Stimulated activated CD8-positive, alpha-beta memory T cell treated with anti-CD3 and anti-CD28 coated beads, Interleukin-7, amount 100 ng/mL, for 4 hours (primary cell): ENCODE data around the gene PLCB2.

Source experiments
- DNase-seq, 2 donors: peaks; one replicate each; pipeline ENCODE4 v3.0.0-alpha.2; 2020; ENCODE audit warnings: low read depth in 2 of 2

PLCB2 gene

GRCh38 chr15:40285151-40285550 is 22.6 kb downstream of the PLCB2 start:
- no peak for DNase-seq

GRCh38 chr15:40283615-40284300 is 24.0 kb downstream of the PLCB2 start:
- no peak for DNase-seq

- DNase-seq, result peak in 1 of 2 donors; percentile 35
Observed at GRCh38 chr15:40282869-40283614, 24.7 kb downstream of the PLCB2 start, which contains the start of gene ANKRD63. Gene ANKRD63 (minus strand): TSS chr15:40283064. CDS start chr15:40282586, 478 bp downstream.

- DNase-seq, result peak in 1 of 2 donors; percentile 26
Observed at GRCh38 chr15:40282147-40282868, 25.4 kb downstream of the PLCB2 start.

GRCh38 chr15:40281801-40282146 is 26.0 kb downstream of the PLCB2 start:
- no peak for DNase-seq

- DNase-seq, result no peak
Observed at GRCh38 chr15:40281057-40281800, 26.5 kb downstream of the PLCB2 start.

GRCh38 chr15:40280260-40281056 is 27.3 kb downstream of the PLCB2 start:
- DNase-seq, result no peak

GRCh38 chr15:40279437-40280141 is 28.1 kb downstream of the PLCB2 start:
- peak; percentile 24 to 42 for DNase-seq

GRCh38 chr15:40278026-40278425 is 29.7 kb downstream of the PLCB2 start:
- no peak for DNase-seq

GRCh38 chr15:40277471-40277870 is 30.3 kb downstream of the PLCB2 start:
- DNase-seq, result no peak

- DNase-seq, result no peak
Observed at GRCh38 chr15:40276927-40277326, 30.8 kb downstream of the PLCB2 start.

- no peak for DNase-seq
Observed at GRCh38 chr15:40275954-40276353, 31.8 kb downstream of the PLCB2 start.

GRCh38 chr15:40275523-40275922 is 32.2 kb downstream of the PLCB2 start:
- no peak for DNase-seq

- DNase-seq, result peak; percentile 74
Observed at GRCh38 chr15:40274350-40275274, 33.1 kb downstream of the PLCB2 start.

GRCh38 chr15:40273428-40273827 is 34.3 kb downstream of the PLCB2 start:
- DNase-seq, result no peak

GRCh38 chr15:40272485-40273056 is 35.2 kb downstream of the PLCB2 start:
- DNase-seq, result no peak

- no peak for DNase-seq
Observed at GRCh38 chr15:40271685-40272484, 35.9 kb downstream of the PLCB2 start.
